Measurements from ENCODE around the gene ADD2.

DNA sequence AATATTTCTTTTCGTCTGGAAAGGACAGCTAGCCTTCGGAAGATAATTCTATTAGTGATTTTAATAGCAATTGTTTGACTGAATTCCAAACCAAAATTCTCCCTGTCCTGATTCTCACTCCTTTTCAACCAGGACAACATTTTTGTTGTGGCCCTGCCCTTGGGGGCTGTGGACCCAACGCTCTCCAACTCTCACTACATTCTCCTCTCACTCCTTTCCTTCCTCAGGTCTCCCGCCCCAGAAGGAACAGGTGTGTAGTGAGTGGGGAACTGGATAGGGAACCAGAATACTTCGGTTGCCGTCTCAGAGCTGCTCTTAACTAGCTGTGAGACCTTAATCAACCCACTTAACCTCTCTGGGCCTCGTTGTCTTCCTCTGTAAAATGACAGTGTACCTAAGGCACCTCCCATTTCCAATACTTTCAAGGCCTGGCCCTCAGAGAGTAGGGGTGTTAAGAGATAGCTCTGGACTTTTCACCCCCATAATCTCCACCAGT lies 638 bp upstream of the ADD2 start:
- no peak for TF ChIP-seq TOX (CRISPR knock-in tag; IDR thresholded peaks at IDR 0.05; ENCODE audit: borderline replicate concordance)
- TF ChIP-seq, protein P1, sequence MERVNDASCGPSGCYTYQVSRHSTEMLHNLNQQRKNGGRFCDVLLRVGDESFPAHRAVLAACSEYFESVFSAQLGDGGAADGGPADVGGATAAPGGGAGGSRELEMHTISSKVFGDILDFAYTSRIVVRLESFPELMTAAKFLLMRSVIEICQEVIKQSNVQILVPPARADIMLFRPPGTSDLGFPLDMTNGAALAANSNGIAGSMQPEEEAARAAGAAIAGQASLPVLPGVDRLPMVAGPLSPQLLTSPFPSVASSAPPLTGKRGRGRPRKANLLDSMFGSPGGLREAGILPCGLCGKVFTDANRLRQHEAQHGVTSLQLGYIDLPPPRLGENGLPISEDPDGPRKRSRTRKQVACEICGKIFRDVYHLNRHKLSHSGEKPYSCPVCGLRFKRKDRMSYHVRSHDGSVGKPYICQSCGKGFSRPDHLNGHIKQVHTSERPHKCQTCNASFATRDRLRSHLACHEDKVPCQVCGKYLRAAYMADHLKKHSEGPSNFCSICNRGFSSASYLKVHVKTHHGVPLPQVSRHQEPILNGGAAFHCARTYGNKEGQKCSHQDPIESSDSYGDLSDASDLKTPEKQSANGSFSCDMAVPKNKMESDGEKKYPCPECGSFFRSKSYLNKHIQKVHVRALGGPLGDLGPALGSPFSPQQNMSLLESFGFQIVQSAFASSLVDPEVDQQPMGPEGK (CRISPR knock-in tag; IDR thresholded peaks at IDR 0.05; ENCODE audit: borderline replicate concordance) = no peak
- TF ChIP-seq RARB (CRISPR knock-in tag; IDR thresholded peaks at IDR 0.05) = no peak
- TF ChIP-seq, protein P2, sequence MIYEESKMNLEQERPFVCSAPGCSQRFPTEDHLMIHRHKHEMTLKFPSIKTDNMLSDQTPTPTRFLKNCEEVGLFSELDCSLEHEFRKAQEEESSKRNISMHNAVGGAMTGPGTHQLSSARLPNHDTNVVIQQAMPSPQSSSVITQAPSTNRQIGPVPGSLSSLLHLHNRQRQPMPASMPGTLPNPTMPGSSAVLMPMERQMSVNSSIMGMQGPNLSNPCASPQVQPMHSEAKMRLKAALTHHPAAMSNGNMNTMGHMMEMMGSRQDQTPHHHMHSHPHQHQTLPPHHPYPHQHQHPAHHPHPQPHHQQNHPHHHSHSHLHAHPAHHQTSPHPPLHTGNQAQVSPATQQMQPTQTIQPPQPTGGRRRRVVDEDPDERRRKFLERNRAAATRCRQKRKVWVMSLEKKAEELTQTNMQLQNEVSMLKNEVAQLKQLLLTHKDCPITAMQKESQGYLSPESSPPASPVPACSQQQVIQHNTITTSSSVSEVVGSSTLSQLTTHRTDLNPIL (CRISPR knock-in tag; IDR thresholded peaks at IDR 0.05; ENCODE audit: low read depth) = no peak

Data from SK-N-SH treated with all-trans-retinoic acid at 6 μM for 48 hours (cell line).